Pancreas (tissue), 10 donors: ENCODE data around the gene HSPA14. TPM values are rescaled to one million over a fixed set of nuclear protein-coding genes. Genes with fewer than 3 reads are reported as not detected.

Experiments
- ATAC-seq, 4 donors: fragments of 200-7000 bp; cut with Tn5 transposase; one replicate each; pipeline versions ENCODE4 v1.8.0 to v1.9.1; 2020; ENCODE audit warnings: mild to moderate bottlenecking in 4 of 4, moderate library complexity in 4 of 4
- DNase-seq, 6 donors: peaks; one replicate each; pipeline ENCODE4 v3.0.0-alpha.2; 2020
- FAIRE-seq: peaks from 2 replicates; lab custom pipeline; 2012; peaks lifted over from hg19 to GRCh38; lab: Jason Lieb, UNC
- H3K27ac ChIP-seq, 4 donors: fragments of 200-600 bp; sonication (generic); 1 replicate in 3 of 4; 2 replicates in 1 of 4; pipeline versions ENCODE4 v1.5.0 to v1.8.0; 2020
- H3K27me3 ChIP-seq, 4 donors: fragments of 200-600 bp; one replicate each; pipeline ENCODE4 v1.8.0; 2021
- H3K36me3 ChIP-seq, 3 donors: fragments of 200-600 bp; sonication (generic) in 1 of 3; one replicate each; pipeline versions ENCODE4 v1.5.0 to v1.8.0; 2020 to 2021
- H3K4me1 ChIP-seq, 3 donors: fragments of 200-600 bp; one replicate each; pipeline ENCODE4 v1.8.0; 2021
- H3K4me3 ChIP-seq, 4 donors: fragments of 200-600 bp; sonication (generic) in 2 of 4; one replicate each; pipeline versions ENCODE4 v1.5.0 to v1.8.0; 2020 to 2021
- H3K9me3 ChIP-seq, 4 donors: fragments of 200-600 bp; one replicate each; pipeline ENCODE4 v1.8.0; 2021
- WGBS, 2 donors: extraction: QIAGEN DNeasy Blood & Tissue Kit; methylation state at CpG; one replicate each; pipeline ENCODE4 v1.1.7; 2013; 5-methylcytosine and 5-hydroxymethylcytosine counted together
- intact Hi-C, 3 donors: fragments of 100-400 bp; cut with DNase I; formaldehyde crosslinking; loops; one replicate each; pipeline versions ENCODE4 v1.11.1 to v1.14.2; 2022
- polyA plus RNA-seq, 2 donors: library from polyadenylated mRNA; stranded (reverse); fragments of 200-250 nt; gene quantifications; one replicate each; pipeline ENCODE4 v1.2.3, GENCODE V29; 2013
- total RNA-seq, 6 donors: library from RNA; stranded (reverse); fragmentation: NEBNext Ultra II Directional in 4 of 6; extraction: Animal tissue kit (Norgen Biotek cat#: 25700) in 4 of 6; gene quantifications; one replicate each; pipeline versions ENCODE4 v1.2.1 to v1.2.4, GENCODE V29; 2021 to 2023
- TF ChIP-seq, protein P1 (sequence below), 4 donors: fragments of 200-600 bp; sonication (generic) in 3 of 4; IDR thresholded peaks; one replicate each; pipeline versions ENCODE4 v1.5.0 to v1.8.0; 2021; ENCODE audit warnings: antibody characterized with exemption in 4 of 4
- donor health status: healthy with polysubstance abuse.
- donor health status: DM: no; HTN: no; CAD: no; lungs with moderate emphysema.
- donor health status: DM: no; HTN: no; CAD: no.
- donor health status: control.
- donor health status: control.
- donor health status: Bipolar disorder and iron deficiency.
- donor health status: DM: yes; HTN: yes; CAD: no.
- donor health status: DM: no; HTN: no; CAD: no.
- donor health status: DM: no; HTN: no; CAD: no.
- donor health status: DM: yes; HTN: yes; CAD: no.

HSPA14 gene, protein sequence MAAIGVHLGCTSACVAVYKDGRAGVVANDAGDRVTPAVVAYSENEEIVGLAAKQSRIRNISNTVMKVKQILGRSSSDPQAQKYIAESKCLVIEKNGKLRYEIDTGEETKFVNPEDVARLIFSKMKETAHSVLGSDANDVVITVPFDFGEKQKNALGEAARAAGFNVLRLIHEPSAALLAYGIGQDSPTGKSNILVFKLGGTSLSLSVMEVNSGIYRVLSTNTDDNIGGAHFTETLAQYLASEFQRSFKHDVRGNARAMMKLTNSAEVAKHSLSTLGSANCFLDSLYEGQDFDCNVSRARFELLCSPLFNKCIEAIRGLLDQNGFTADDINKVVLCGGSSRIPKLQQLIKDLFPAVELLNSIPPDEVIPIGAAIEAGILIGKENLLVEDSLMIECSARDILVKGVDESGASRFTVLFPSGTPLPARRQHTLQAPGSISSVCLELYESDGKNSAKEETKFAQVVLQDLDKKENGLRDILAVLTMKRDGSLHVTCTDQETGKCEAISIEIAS
- total RNA-seq = 1 to 10 TPM; 3.1 to 5.6 (median 5.2) TPM
- 10 to 100 TPM in 1 of 2 donors, 1 to 10 TPM in 1; 5.2 to 10.4 TPM for polyA plus RNA-seq

DNA sequence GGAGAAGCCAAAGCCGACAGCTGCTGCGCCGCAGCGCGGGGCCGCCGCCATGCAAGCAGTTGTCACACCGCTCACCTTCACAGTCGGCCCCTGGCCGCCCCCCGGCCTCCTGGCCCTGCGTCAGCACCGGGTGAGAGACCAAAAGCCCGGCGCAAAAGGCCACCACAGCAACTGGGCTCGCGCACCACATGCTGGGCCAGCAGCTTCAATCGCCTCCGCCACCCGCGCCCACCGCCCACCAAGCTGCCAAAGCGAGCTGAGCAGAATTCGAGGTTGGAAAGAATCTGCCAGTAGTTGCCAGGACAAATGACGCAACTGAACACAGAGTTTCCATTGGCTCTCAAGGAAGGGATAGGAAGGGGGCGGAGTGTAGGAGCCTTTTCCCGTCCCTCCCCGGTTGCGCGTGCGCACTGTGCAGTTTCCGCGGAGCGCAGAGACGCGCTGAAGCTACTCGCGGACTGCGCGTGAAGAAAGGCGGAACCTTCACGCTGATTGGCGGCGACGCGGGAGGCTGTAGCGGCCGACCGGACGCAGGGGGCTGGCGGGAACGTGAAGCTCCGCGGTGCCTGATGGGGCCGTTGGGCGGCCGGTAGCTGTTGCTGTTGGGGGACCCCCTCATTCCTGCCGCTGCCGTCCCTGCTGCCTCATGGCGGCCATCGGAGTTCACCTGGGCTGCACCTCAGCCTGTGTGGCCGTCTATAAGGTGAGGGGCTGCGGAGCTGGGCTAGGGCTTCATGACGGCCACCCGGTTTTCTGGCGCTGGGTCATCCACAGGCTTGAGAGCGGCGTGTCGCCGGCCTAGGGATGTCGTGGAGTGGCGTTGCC lies at the start of gene HSPA14, which contains the start of the genes CDNF and MSANTD7:
Gene HSPA14, plus strand, starts transcription at position 550 of the 825 bp plus-strand sequence. Its CDS starts 97 bp downstream, at position 647.
Gene CDNF, minus strand, starts transcription at position 281 of the 825 bp plus-strand sequence. Its CDS starts 91 bp downstream, at position 190.
Gene MSANTD7, plus strand, starts transcription at position 550 of the 825 bp plus-strand sequence. CDS start 3,979 bp downstream, outside the sequence.
- Histone ChIP-seq H3K27me3 (no peaks in the 10 kb centered on the region), H3K4me1 (peaks cover 0 to 13% (median 6%) of the 10 kb centered on the region in 3 donors), H3K9me3 (no peaks in the 10 kb centered on the region), H3K36me3 (peaks cover 0 to 15% (median 0%) of the 10 kb centered on the region in 3 donors), H3K27ac (peak within 1 kb of the TSS; percentile 91 to 98 (median 96)), H3K4me3 (peak within 1 kb of the TSS; percentile 81 to 95 (median 90))
- WGBS, 2 donors = 0% methylated on average over 54 to 72 of the region's 72 CpGs
- intact Hi-C loops = no loop called here
- FAIRE-seq = peak; percentile 80
- TF ChIP-seq, protein P1, sequence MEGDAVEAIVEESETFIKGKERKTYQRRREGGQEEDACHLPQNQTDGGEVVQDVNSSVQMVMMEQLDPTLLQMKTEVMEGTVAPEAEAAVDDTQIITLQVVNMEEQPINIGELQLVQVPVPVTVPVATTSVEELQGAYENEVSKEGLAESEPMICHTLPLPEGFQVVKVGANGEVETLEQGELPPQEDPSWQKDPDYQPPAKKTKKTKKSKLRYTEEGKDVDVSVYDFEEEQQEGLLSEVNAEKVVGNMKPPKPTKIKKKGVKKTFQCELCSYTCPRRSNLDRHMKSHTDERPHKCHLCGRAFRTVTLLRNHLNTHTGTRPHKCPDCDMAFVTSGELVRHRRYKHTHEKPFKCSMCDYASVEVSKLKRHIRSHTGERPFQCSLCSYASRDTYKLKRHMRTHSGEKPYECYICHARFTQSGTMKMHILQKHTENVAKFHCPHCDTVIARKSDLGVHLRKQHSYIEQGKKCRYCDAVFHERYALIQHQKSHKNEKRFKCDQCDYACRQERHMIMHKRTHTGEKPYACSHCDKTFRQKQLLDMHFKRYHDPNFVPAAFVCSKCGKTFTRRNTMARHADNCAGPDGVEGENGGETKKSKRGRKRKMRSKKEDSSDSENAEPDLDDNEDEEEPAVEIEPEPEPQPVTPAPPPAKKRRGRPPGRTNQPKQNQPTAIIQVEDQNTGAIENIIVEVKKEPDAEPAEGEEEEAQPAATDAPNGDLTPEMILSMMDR (IDR thresholded peaks at IDR 0.05) = no peak
- ATAC-seq = peak; percentile 93 to 98 (median 96)
- peak; percentile 99 to 100 (median 100) for DNase-seq

DNA sequence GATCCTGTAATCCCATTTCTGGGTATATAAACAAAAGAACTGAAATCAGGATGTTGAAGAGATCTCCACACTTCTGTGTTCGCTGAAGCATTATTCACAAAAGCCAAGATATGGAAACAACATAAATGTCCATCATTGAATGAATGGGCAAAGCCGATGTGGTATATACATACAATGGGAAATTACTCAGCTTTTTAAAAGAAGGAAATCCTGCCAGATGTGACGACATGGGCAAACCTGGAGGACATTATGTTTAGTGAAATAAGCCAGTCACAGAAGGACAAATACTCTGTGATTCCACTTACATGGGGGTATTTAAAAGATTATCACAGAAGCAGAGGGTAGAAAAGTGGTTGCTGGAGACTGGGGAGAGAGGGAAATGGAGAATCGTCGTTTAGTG lies 39.5 kb upstream of the HSPA14 start:
- H3K9me3 ChIP-seq = no peaks in the 10 kb centered on the region
- 45 to 67% methylated on average over 5 of the region's 5 CpGs for WGBS, 2 donors
- FAIRE-seq = no peak

DNA sequence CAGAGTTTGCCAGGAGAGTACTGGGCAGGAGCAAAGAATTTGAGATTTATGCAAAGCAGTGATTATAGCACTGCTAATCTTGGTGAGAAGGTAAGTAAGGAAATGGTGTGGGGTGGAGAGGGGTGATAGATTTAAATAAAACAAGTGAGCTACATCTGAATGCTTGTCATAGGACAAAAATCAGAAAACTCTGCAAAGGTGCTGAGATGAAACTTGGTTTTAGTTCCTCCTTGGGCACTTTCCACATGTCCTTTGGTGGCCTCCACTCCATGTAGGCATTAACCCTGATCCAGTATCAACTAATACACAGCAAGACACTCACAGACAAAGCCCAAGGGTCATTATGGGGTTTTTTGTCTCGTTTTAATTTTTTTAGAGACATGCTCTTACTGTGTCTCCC lies 37.7 kb upstream of the HSPA14 start:
- no peak overlapping the region for H3K27ac ChIP-seq
- 42 to 45% methylated on average over 1 of the region's 1 CpG for WGBS, 2 donors
- FAIRE-seq (no peak), ATAC-seq (no peak), DNase-seq (no peak)
- H3K4me3 ChIP-seq = no peak overlapping the region
- TF ChIP-seq, protein P1 (IDR thresholded peaks at IDR 0.05) = no peak
- H3K9me3 ChIP-seq = no peaks in the 10 kb centered on the region
- H3K36me3 ChIP-seq = no peaks in the 10 kb centered on the region
- no peaks in the 10 kb centered on the region for H3K4me1 ChIP-seq
- intact Hi-C loops = no loop called here
- H3K27me3 ChIP-seq = no peaks in the 10 kb centered on the region

More for the DNA sequence above, 39.5 kb upstream of the HSPA14 start:
- Histone ChIP-seq H3K36me3 (no peaks in the 10 kb centered on the region), H3K27me3 (no peaks in the 10 kb centered on the region), H3K4me1 (no peaks in the 10 kb centered on the region), H3K27ac (no peak overlapping the region), H3K4me3 (no peak overlapping the region)
- no peak for ATAC-seq
- TF ChIP-seq, protein P1 (IDR thresholded peaks at IDR 0.05) = no peak
- no peak for DNase-seq
- intact Hi-C loops = no loop called here

DNA sequence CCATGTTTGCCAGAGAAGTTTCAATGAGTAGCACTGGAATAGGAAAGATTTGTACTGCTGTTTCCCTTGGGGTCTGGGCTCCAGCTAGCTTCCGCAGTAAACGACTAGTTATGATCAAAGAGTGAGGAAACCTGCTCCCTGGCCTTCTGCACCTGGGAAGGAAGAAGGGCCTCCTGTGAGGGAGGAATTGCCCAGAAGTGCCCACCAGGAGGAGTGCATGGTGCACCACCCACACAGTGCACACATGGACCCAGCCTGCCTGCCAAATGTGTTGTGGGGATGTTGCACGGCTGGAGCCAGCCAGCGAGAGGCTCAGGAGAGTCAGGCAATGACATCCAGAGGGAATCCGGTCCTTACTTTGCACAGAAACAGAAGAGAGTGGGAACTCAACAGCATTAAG lies 36.4 kb upstream of the HSPA14 start:
- H3K27me3 ChIP-seq = no peaks in the 10 kb centered on the region
- ATAC-seq (peak in 1 of 4 donors; percentile 14), DNase-seq (no peak), FAIRE-seq (no peak)
- no peak overlapping the region for H3K4me3 ChIP-seq
- TF ChIP-seq, protein P1 (IDR thresholded peaks at IDR 0.05) = no peak
- H3K4me1 ChIP-seq = no peaks in the 10 kb centered on the region
- no peak overlapping the region for H3K27ac ChIP-seq
- 48 to 57% methylated on average over 5 of the region's 5 CpGs for WGBS, 2 donors
- intact Hi-C loops = no loop called here
- H3K9me3 ChIP-seq = no peaks in the 10 kb centered on the region
- H3K36me3 ChIP-seq = no peaks in the 10 kb centered on the region
